HTR-8/SVneo (cell line): Measurements from ENCODE around the gene GCN1.
A peak's percentile ranks its signal among the peaks of the same experiment; 100 is the strongest.

ENCODE experiments used
- DNase-seq: peaks from one replicate; pipeline ENCODE4 v3.0.0; 2011; ENCODE audit warnings: low spot score, mixed read lengths; ENCODE audit not compliant: insufficient read length
- FAIRE-seq: peaks from 2 replicates; lab custom pipeline; 2011; peaks lifted over from hg19 to GRCh38; lab: Jason Lieb, UNC

GCN1 gene

DNA sequence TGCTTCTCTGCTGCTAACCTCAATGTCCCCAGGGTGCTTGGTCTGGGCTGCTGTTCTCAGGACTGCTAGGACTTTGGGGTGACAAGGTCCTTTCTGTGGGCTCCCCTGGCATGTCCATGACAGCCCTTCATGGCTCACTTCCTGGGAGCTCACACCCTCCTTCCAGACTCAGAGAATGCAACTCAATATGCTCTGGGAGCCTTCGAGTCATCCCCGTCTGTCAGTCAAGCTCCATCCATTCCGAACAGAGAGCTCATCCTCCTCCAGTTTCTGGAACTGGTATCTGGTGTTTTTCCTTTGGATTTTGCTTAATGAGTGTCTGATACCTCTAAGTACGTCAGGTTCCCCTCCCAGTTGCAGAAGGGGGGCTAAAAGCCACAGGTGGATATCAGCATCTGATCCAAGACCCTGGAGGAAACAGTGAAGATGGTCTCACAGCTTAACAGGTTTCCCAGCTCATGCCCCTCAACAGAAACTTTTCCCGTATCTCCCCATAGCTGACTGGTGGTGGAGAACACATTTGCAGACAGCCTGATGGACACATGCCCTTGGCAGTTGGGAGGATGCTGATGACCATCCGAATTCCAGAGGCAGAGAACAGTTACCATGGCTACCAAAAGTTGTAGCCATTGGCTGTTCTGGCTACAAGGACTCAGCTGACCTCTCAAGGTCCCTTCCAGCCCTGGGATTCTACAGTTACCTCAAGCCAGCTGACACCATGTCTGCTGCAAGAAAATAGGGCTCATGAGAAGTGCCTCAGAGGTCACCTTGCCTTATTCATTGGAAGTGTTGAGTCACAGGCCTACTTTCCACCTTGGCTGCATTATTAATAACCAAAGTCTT is 68.5 kb downstream of the GCN1 start:
- DNase-seq, result no peak
- FAIRE-seq, result no peak

DNA sequence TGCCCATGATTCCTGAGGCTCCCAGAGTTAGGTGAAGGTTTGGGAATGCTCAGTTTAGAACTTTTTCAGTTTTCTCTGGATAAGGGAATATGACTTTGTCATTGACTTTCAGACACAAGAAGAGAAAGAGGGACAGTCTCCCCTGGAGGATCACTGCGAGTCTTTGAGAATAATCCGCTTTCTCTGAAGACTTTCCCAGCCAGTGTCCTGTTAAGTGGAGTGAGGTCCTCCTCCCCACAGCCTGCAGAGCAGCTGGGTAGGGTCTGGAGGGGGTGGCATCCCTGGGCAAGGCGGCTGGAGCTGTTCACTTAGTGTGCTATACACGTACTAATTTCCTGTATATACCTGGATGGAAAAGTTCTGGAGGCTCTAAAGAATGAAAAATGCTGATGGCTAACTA is 69.5 kb downstream of the GCN1 start:
- DNase-seq, result no peak
- FAIRE-seq, result no peak

DNA sequence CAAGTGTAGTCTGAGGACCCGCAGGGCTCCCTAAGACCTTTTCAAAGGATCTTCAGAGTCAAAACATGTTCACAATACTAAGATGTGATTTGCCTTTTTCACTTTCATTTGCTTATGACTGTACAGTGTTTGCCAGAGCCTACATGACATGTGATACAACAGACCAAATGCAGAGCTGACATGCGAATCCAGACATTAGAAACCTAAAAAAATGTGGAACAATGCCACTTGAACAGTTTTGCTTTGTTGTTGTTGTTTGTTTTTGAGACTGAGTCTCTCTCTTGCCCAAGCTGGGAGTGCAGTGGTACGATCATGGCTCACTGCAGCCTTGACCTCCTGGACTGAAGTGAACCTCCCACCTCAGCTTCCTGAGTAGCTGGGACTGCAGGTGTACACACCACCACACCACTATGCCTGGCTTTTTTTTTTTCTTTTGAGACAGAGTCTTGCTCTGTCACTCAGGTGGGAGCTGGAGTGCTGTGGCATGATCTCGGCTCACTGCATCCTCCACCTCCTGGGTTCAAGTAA is 72.7 kb downstream of the GCN1 start:
- FAIRE-seq (no peak), DNase-seq (no peak)

DNA sequence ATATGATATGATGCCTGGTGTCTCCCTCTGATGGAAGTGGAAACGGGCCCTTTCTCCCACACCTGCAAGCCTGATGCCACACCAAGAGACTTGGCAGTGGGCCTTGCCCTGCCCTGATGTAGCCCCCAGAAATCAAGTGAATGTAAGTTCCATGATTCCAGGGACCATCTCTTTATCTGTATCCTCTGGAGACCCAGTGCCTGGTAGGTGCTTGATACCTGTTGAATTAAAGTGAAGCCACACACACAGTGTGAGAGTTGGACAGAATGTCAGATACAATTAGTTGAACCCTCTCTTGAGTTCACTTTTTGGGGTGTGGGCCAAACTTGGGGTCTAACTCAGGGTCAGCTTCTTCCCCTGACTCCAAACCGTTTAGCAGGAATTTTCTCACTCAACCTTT is 73.2 kb downstream of the GCN1 start:
- no peak for FAIRE-seq
- DNase-seq, result no peak

DNA sequence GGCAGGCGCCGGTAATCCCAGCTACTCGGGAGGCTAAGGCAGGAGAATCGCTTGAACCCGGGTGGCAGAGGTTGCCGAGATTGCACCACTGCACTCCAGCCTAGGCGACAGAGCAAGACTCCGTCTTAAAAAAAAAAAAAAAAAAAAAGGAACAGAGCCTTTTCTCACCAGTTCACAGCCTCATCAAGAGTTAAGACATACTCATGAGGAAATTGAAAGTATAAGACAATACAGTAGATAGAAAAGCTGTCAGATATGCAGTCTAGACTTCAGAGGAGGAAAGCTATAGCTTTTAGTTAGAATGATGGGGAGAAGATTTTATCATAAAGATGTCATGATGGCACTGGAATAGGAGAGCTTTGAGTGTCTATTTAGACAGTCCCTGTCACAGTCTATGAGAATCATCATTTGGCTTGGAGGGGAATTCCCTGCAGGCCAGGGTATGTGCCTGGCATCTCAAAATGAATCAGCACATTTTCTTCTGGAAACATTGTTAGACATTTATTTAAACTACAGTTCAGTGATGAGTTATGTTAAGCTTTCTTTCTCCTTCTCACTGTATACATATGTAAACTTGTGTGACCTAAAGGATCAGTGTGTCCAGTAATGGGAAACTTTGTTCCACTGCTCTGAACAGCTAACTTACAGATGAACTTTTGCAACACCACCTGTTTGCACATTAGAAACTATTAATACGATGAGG is 75.1 kb downstream of the GCN1 start:
- FAIRE-seq (no peak), DNase-seq (no peak)

DNA sequence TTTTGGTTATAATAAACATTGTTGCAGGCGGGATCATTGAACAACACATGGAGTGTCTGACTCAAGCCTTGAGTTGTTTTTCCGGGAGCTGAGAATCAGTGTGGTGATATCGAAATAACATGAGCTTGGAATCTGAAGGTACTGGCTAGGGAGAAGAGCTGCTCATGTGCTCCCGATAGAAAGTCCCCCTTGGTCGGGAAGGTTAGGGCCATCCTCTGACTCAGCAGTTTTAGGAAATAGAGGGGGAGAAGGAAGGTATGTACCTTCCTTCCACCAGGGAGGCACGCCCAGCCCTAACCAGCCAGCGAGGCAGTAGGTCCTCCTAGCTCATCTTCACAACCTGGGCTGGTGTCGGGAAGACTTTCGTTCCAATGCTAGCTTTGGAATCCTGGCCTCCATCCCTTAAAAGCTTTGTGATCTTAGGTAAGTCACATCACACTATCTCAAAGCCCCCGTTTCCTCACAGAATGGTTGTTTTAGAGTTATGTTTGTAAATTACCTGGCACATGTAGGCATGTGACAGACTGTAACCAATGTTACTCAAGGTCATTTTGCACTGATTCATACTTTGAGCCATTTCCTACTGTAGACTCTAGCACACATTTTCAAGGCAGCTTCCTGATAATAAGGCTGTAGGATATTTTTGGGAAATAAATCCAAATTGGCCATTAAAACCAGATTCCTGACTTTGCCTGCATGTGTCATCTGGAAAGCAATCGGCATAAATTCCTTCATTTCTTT is 76.0 kb downstream of the GCN1 start:
- no peak for DNase-seq
- no peak for FAIRE-seq

DNA sequence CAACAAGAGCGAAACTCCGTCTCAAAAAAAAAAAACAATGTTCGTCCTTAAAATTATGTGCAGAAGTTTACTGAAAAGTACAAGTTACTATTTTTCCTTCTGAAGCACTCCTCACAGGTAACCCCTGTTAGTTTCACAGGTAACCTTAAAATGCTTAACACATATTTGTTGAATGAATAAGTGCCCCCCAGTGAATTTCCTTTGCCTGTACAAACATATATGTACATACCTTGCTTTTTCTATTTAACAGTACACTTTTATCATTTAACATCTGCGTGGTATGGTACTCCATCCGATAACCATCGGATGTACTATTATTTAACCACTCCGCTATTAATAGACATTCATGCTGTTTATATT is 76.6 kb downstream of the GCN1 start:
- FAIRE-seq (no peak), DNase-seq (no peak)

DNA sequence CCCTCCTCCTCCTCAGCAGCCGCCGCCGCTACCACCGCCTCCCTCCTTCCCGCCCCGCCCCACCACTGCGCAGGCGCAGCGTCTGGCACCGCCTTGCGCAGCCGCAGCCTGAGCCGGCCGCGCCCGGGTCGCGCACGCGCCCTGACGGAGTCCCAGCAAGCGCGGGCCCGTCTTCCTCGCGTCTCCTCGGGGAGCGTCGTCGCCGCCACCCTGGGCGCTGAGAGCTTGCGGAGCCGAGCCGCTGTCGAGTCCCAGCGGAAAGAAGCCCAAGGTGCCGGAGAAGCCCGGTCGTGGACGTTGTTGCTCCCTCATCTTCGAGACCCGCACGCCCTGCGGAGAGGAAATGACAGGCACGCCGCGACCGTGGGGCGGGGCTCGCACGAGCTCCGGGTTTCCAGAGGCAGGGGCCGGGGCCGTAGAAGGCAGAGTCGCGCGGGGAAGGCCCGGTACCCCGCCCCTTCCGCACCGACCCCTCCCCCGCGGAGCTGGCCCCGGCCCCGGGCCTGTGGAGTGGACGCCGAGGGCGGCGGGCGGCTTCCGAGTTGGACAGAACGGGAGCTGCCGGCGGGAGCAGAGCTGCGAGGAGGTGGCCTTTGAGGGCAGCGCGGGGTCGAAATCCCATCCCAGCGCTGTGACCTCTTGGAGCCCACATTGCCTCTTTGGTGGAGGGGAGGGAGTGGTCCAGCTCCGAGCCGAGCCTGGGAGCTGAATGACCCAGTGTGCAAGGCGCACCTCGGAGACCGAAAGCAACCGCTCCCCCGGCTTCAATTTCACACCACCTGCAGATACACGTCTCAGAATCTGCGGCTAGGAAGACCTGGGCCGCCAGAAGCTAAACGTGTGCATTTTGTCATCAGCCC is 77.5 kb downstream of the GCN1 start:
- FAIRE-seq (peak; percentile 80), DNase-seq (peak; percentile 97)

DNA sequence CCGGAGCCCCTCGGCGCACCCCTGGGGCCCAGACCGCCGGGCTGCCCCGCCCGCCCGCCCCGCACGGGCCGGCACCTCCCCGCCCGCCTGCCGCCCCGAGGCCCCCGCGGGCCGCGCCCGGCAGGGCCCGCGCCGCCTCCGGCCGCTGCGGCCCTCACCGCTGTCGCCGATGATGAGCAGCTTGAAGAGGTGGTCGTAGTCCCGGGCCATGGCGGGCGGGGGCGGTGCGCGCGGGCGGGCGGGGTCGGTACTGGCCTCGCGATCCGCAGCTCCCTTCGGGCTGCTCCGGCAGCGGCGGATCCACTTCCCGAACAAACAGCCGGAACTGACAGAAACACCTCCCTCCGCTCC is 78.1 kb downstream of the GCN1 start, which contains the start of gene RAB35:
Gene RAB35, minus strand, starts transcription at position 313 of the 351 bp plus-strand sequence. Its CDS starts 103 bp downstream, at position 210.
- DNase-seq (no peak), FAIRE-seq (no peak)

DNA sequence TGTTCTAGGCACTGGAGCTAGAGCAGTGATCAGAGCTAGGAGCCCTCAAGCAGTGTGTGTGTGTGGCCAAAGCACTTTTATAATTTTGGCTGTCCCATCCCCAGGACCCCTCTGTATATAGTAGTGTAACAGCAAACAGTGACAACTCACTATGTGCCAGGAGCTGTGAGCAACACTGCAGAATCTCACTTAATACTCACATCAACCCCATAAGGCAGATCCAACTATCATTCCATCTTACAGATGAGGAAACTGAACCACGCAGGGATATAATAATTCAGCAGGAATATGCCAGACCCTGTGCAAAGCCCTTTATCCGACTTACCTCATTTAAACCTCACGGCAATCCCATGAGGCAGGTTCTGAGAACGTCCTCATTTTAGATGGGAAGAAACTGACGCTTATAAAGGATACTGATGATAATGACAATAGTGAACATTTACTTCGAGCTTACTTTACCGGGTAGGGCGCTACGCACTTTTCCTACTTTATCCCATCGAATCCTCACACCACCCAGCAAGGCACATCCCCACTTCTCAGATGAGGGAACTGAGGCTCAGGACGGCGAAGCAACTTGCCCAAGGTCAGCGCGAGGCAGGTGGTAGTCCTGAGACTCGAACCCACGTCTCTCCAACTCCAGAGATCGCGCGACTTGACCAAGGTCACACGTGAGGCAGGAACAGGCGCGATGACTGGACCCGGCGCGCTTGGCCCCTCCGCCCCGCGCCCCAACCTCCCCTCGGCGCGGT is 78.6 kb downstream of the GCN1 start:
- DNase-seq (peak; percentile 32), FAIRE-seq (no peak)

DNA sequence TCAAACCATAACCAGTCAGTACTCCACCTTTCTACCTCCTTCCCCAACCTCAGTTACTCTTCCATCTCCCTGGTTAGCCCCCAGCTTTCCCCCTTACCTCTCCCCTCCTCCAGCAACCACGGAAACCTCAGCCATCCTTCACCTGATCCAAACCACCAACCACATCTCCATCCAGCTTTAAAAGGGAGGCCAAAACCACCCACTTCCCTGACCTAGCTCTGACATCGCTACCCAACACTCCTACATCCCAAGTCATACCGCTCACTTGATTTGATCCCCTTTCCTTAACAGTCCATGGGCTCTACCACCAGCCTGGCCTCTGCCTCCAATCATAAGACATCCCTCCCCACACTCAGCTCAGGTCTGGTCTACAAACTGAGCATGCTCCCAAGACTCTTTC is 79.4 kb downstream of the GCN1 start:
- no peak for FAIRE-seq

DNA sequence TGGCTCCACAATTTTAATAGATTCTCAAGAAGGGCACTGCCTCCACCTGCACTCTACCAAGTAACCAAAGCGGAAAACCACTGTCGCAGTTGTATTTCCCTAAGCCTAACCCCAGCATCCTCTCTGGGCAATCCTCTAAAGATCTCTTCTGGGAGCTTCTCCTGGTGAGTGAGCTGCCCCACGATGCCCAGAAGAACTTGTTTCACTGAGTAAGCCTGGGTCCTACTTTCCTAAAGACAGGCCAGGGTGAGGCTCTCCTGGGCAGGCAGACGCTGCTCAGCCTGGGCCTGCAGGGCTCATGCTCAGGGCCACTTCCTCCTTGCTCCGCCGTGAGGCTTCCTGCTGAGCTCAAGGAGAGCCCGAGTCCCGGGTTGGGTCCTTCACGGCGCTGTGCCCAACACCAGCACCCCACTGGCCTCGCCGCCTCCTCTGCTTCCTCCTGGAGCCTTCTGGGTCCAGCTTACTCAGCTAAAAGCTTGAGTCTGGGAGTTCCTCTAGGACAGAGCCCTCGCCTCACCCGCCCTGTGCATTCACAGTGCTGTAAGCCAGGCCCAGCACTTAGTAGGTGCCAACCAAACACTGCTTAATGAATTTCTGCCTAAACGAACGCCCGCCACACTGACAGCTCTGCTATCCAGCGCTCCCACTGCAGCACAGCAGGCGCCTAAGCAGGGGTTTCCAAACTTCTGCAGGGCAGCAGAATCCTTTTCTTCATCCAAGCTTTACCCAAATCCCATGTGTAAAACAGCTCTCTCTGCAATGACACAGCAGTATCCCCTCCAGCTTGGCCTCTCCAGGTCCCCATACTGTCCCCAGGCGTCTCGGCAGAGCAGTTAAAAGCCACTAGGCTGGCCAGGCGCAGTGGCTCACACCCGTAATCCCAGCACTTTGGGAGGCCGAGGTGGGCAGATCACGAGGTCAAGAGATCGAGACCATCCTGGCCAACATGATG is 83.7 kb downstream of the GCN1 start:
- DNase-seq (no peak), FAIRE-seq (no peak)

More for the DNA sequence above, 79.4 kb downstream of the GCN1 start:
- no peak for DNase-seq

DNA sequence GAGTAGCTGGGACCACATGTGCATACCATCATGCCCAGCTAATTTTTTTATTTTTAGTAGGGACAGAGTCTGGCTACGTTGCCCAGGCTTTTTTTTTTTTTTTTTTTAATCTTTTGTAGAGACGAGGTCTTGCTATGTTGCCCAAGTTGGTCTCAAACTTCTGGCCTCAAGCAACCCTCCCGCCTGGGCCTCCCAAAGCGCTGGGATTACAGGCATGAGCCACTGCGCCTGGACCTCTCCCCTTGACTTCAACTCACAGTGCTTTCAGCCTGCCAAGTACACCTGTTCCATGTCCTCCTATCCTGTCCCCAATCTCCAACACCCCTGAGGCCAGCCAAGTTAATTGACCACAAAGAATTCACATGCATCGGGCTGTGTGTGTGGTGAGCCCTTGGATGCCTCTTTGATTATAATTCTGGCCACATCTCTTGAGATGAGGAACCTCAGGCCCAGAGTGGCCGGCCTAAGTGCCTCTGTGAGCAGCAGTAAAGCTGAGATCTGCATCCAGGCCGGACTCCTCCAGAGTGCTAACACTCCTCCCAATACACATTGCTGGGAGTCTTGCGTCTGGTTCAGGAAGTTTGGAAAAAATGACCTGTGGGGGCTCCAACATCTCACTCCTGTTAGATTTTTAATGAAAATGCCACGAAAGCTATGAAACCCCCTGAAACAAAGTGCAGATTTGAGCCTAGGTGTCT is 84.8 kb downstream of the GCN1 start:
- no peak for FAIRE-seq

DNA sequence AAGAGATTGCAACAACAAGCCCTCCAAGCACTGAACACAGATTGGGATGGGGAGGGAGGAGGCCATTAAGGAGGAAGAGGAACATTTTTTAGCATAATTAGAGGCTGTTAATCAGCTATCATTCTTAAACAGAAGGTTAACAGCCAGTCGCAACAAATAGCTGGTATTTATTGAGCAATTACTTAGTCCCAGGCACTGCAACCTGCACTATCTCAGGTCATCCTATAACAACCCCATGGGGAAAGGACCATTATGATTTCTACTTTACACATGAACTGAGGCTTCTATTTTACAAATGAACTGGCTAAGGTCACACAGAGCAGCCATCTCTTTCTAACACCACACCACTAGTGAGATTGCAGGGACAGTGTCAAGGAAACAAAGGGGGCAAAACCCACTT is 88.4 kb downstream of the GCN1 start:
- FAIRE-seq, result no peak

More for the DNA sequence above, 84.8 kb downstream of the GCN1 start:
- no peak for DNase-seq

DNA sequence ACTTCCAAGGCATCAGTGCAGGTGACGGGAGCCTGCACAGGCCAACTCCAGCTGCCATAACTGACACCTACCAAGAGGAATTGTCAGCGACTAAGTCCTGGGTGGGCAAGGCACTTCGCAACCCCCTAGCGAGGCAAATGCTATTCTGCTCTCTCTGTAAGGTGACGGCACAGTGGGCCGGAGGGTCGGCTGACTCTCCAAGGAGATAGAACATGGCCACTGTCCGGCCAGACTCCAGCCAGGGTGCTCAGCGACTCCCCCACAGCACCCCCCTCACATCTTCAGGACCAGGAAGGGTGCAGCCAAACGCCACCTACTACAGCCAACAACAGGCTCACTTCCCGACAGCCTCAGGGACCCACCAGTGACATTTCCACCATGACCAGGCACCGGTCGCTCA is 91.1 kb downstream of the GCN1 start:
- FAIRE-seq (no peak), DNase-seq (no peak)

More for the DNA sequence above, 88.4 kb downstream of the GCN1 start:
- no peak for DNase-seq

DNA sequence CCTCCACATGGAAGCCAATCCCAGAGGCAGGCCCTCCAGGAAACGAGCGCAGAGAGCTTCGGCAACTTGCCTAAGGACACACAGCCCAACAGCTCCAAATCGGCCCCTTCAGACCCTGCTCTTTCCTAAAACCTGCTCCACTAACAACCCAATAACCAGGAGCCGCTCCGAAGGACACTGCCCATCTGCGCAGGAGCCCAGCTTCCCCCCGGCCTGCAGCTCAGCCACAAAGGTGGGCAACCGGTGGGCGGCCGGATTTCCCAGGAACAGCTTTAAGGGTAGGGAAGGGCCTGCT is 91.5 kb downstream of the GCN1 start:
- FAIRE-seq, result no peak

DNA sequence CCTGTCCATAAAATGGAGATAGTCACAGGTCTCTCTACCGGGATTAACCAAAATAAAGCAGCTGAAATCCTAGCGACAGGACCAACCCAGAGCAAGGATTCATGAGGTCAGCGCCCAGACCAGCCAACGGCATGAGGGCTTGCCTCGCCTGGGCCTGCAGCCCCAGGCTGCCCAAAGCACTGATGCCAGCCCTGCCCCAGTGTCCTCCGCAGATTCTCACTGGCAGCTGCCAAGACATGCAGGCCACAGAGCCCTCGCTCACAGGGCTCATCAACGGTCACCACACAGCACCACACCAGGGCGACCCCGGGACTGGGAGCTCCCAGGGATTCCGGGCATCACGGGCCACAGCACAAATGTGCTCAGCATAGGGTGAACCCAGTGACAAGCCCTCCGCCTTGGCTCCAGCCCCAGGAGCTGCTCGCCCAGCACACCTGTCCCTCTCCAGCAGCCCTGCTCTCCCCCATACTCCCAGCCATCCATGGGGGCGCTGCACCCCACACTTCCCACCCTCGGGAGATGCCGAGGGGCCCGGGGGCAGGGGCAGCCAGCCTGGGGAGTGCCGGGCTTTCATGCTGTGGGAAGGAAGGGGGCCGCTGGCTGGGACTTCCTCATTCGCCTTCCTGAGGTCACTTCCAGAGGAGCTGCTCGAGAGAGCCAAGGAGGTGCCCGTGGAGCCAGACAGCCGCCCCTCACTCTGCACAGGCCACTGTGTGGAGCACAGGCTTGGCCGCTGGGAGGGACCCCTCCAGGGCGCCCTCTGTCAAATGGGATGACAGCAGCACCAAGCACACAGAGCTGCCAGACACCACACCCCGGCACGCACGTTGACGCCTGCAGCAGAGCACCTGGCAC is 92.1 kb downstream of the GCN1 start:
- DNase-seq, result no peak
- FAIRE-seq, result no peak

More for the DNA sequence above, 91.5 kb downstream of the GCN1 start:
- no peak for DNase-seq
